GM19193 (cell line): Measurements from ENCODE around the gene INTS7.

Source experiments
- POLR2A ChIP-seq: IDR thresholded peaks from 4 replicates; pipeline ENCODE4 v1.6.1; 2011; ENCODE audit not compliant: insufficient read depth, insufficient read length; ENCODE audit errors: extremely low read depth

The INTS7 gene

DNA sequence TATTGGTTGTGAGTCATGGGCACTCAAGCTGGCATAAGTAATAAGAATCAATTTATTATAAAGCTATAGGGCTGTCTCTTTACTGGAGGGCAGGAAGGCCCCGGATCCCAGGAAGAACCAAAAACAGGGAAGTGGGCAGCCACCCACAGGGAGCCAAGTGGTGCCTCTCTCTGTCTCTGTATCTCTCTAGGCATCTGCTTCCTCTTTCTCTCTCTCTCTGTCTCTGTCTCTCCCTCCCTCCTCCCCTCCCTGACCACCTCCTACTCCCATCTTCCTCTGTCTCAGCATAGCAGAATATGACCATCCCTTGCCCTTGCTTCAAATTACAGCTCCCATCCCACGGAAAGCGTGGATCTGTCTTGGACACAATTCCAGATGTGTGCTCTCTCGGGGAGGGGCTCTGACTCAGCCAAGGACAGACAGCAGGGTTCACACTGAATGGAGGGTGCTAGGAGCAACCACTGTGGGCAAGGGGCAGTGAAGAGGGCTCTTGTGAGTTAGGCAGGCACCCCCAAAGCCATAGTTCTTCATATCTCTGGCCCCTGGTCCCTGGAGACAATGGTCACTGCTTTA is 124.4 kb downstream of the INTS7 start:
- TF ChIP-seq POLR2A, result no peak

DNA sequence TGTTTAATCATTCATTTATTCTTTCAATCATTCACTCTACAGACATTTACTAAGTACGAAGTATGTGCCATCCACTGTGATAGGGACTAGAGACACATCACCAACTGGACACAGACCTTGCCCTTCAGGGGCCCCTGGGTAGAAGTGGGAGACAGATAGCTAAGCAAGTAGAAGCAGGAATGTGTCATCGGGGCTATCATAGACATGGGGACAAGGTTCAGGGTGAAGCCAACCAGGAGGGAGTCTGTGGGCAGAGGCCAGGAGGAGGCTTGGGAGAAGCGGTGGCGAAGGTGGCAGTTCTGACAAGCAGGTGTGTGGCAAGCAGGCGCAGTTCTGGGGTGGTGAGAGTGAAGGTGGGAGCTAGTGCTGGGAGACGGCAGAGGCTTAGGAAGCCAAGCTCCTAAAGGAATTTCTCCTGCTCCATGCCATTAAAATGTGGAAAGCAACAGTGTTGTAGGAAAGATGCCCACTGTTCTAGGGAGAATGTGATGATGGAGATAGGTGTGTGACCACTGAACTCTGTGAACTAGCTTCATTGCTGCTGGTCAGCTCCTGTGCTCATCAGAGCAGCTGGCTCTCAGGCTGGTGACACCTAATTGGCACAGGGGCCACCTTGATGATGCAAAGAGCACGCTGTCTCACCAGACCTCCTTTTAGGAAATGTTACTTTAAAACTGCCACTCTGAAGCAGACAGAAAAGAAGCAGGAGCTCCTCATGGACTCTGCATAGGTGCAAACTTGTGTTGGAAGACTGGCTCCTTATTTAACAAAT is 125.1 kb downstream of the INTS7 start:
- TF ChIP-seq POLR2A, result no peak

DNA sequence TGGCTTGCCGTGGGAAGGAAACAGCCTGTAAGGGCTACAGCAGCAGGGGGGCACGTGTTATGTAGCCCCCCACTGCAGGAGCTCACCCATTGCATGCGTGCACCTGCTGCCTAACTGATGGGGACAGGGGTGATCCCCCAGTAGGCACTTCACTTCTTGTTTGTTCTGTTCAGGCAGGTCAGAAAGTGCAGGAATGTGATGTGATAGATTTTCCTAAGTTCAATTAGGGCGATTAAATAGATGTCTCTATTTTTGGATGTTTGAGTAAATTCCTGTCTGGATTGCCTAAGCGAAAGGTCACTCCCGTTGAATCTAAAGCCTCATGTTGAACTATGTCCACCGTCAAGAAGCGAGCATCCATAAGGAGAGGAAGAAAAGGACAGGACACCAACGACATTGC is 126.0 kb downstream of the INTS7 start:
- TF ChIP-seq POLR2A, result no peak

DNA sequence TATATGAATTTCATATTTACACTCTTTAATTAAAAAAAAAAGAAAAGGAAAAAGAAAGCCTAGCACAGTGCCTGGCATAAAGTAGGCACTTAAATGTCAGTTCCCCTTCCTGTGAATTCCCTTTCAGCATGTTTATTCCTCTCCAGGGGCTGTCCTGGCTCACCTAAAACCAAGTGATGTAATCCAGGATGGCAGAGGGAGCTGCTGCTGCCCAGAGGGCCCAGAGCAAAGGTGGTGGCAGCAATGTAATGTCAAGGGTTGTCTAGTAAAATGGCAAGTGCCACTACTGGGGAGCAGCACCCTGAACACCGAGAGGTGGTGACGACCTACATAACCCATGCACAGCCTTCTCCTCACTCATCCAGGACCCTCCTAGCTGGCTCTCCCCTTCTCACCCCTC is 126.4 kb downstream of the INTS7 start:
- TF ChIP-seq POLR2A, result no peak

DNA sequence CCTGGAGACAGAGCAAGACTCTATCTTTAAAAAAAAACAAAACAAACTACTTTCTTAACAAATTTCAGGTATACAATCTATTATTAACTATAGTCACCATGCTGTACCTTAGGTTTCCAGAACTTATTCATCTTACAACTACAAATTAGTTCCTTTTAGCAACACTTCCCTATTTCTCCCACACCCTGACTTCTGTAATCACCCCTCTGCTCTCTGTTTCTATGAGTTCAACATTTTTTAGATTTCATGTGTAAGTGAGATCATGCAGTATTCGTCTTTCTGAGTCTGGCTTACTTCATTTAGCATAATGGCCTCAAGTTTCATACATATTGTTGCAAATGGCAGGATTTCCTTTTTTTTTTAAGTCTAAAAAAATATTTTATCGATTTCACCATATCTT is 126.9 kb downstream of the INTS7 start:
- no peak for TF ChIP-seq POLR2A

DNA sequence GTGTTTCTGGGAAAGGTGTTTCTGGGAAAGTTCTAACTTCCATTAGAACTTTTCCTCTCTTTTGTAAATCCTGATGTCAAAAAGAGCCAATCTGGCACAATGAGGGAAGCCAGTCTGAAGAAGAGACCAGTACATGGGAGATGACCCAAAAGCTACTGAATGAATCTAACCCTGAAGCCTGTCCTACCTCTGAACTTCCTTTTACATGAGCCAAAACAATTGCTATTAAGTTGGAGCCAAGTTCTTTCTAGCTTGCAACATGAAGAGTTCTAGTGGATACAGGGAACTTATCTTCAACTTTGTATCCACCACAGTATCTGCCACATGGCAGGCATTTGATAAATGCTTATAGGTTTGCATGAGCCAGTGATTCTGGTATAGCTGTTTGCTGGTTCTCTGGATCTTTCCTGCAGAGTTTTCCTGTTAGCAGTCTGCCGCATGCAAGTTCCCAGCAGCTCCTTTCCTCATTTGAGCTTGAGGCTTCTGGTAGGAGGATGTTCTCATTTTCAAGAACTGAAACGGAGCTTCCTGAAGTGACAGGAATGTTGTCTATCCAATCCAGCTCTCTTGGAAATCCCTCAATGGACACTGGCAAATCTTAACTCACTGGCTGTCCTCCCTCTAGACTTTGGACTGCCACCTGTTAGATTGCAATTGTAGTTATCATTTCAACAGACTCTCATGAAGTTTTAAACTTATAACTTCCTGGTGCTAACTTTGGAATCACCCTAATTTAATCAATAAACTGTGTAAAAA is 131.7 kb downstream of the INTS7 start:
- no peak for TF ChIP-seq POLR2A

DNA sequence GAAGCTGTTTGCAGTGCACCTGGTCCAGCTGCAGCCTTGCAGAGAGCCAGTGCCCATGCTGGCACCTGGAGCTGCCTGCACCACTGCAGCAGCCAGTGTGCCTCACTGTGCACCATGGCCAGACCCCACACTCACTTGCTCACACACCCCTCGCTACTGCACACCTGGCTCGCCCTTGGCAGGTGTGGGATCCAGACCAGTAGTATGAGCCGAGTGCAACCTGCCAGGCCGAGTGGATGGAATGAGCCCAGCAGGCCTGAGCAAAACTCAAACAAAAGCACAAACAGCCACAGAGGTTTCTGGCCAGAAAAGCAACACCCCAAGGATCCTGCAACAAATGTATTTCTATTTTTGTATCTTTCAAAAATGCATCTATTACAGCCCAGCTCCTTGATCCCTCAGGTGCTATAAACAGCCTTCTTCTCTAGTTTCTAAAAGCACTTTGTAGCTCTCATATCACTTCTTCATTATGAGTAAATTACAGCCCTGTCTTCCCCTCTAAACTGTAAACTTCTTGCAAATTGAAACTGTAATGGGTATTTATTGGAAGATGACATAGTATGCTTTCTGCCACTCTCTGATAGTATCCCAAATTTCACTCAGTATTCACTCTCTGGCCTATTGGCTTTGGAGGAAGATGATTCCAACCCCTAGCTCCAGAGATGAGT is 132.6 kb downstream of the INTS7 start:
- TF ChIP-seq POLR2A, result no peak

DNA sequence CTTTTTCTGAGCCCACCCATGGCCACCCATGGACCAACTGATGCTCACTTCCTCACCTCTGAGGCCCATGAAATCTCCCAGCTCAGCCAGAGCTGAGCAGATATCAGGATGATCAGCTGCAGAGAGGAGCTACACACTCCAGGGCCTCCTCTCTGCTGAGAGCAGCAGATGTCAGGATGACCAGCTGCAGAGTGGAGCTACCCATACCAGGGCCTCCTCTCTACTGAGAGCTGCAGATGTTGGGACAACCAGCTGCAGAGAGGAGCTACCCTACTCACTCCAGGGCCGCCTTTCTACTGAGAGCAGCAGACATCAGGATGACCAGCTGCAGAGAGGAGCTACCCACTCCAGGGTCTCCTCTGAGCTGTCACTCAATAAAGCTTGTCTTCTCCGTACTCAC is 133.4 kb downstream of the INTS7 start:
- TF ChIP-seq POLR2A, result no peak

DNA sequence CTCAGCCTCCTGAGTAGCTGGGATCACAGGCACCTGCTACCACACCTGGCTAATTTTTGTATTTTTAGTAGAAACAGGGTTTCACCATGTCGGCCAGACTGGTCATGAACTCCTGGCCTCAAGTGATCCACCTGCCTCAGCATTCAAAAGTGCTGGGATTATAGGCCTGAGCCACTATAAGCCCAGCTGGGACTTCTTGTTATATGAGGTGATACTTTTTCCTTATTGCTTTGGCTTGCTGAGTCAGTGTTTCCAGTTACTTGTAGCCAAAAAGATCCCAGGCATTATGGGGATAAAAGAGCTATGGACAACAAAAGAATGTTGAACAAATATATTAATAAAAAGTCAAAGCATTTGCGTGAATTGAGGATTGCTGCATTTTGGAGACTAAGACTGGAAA is 134.9 kb downstream of the INTS7 start:
- TF ChIP-seq POLR2A, result no peak

DNA sequence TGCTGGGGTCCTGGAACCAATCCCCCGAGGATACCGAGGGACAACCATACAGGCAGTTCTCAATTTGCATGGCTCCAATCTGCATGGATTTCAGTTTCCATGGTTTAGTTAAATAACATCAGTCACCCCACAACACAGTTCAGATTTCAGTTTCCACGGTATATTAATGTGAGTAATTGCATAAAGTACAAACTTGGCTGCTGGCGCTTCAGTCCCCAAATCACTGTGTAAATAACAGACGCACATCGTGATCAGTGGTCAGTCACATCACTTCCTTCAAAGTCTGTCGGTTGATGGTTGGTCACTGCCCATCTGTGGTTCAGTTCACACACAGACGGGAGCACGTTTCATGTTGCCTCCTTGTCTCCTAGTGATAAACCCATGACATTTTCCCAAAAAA is 138.4 kb downstream of the INTS7 start:
- no peak for TF ChIP-seq POLR2A

DNA sequence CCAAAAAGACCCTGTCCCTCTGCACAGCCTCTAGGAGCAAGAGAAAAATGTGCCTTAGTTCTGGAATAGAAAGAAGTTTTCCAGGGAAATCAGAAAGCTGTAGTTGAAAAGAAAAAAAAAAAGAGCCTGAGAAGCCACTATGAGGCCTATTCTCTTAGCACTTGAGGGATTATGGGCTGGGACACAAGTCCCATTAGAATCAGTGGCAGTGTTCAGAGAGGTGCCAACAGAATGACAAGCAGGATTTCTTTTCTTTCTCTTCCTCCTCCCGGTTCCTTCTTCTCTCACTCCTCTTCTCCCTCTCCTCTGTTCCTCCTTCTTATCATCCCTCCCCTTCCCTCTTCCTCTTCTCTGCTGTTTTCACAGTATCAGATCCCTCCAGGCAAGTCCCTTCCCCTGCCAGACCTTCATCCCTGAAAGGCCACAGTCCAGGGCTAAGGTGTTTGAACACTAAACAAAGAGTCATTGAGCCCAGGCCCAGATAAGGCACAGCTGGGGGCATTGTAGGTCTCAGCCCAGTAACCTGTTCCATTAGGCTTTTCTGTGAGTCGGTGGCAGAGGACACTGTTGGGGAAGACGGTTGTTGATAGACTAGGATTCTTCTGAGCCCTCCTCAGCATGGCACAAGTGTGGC is 140.1 kb downstream of the INTS7 start:
- TF ChIP-seq POLR2A, result no peak

DNA sequence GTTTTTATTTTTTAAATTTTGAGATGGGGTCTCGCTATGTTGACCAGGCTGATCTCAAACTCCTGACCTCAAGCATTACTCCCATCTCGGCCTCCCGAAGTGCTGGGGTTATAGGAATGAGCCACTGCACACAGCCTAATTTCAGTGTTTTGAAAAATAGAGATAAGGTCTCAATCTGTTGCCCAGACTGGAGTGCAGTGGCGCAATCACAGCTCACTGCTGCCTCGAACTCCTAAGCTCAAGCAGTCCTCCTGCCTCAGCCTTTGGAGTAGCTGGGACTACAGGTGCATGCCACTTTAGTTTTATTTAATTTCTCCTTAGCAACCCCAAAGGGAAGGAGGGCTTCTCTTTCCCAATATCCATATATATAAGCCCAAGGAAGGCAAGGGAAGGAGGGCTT is 141.0 kb downstream of the INTS7 start:
- no peak for TF ChIP-seq POLR2A

DNA sequence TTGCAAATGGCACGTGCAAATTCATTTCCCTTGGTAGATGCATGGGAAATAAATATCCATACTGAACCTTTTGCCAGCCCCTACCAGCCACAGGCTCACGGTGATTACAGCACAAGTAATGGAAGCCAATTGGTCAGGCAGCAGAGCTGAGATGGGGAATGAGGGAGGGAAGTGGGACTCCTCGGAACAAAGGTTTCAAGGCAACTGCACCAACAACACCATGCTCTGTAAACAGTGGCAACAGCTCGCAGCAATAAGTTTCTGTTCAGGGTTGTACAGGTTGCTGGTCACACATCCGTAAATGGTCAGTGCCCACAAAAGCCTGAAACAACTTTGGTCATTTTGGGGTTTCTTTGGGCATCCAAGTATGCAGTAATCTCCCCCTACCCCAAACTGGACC is 142.1 kb downstream of the INTS7 start:
- no peak for TF ChIP-seq POLR2A

DNA sequence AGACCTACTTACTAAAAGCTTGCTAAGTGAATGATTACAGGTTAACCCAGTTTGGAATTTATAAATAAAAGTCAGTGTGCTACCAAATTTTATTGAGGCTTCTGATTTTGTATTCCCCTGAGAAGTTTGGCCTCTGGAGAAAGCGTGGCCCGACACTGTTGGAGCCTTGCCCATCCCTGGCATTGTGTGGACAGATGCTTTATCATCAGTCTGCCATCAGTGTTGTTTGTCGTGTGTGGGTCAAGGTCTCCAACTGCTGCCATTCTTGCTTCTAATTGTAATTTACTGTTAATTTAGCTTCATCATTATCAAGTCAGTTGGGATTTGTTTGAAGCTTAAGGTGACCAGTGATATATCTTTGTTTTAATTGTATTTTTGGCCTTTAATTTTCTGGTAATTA is 142.8 kb downstream of the INTS7 start:
- TF ChIP-seq POLR2A, result no peak

DNA sequence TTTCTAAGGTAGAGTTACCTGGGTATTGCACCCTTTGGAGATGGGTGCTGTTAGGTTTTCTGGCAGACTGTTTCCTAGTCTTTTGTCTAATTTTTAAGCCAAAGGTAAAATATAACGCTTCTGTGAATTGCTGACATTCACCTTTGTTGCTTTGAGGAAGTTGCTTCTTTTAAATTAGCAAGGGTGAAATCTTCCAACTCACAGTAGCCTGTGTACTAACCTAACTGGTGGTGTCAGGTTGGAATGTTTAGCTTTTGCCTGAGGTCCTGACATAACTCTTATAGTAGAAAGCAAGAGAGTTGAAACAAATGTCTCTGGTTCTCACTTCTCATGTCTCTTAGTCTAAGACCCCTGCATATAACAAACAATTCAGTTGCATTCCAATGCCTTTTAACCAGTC is 143.6 kb downstream of the INTS7 start:
- TF ChIP-seq POLR2A, result no peak
